Neural cell (in vitro differentiated cells): ENCODE results near the gene MGAM2. TPM values are rescaled to one million over a fixed set of nuclear protein-coding genes. Genes with fewer than 3 reads are reported as not detected.

Source experiments
- H2AFZ ChIP-seq: fragments of 200-600, 300-800 bp; sonication (generic), shearing (Covaris generic); 2 replicates; pipeline ENCODE4 v1.6.0; 2014; ENCODE audit warnings: low read depth, mild to moderate bottlenecking, antibody characterized with exemption, low read length, moderate library complexity
- H3F3A ChIP-seq: fragments of 200-600 bp; shearing (Covaris generic); 2 replicates; pipeline ENCODE4 v1.6.1; 2016; ENCODE audit warnings: mild to moderate bottlenecking, moderate library complexity, mixed read lengths, antibody characterized with exemption, low read length; ENCODE audit not compliant: insufficient read depth, poor library complexity, severe bottlenecking
- H3K27ac ChIP-seq: fragments of 200-600, 300-800 bp; sonication (generic), shearing (Covaris generic); 2 replicates; pipeline ENCODE4 v1.5.1; 2014; ENCODE audit warnings: mild to moderate bottlenecking, low read length, moderate library complexity
- H3K27me3 ChIP-seq: fragments of 300-800, 200-600 bp; sonication (generic), shearing (Covaris generic); 2 replicates; pipeline ENCODE4 v1.6.0; 2014; ENCODE audit warnings: mild to moderate bottlenecking, low read depth, low read length, moderate library complexity; ENCODE audit not compliant: insufficient read depth
- H3K36me3 ChIP-seq: fragments of 300-800, 200-600 bp; sonication (generic), shearing (Covaris generic); 2 replicates; pipeline ENCODE4 v1.5.1; 2014; ENCODE audit warnings: mild to moderate bottlenecking, antibody characterized with exemption, low read length, moderate library complexity; ENCODE audit not compliant: insufficient read depth
- H3K4me2 ChIP-seq: fragments of 300-800, 200-600 bp; sonication (generic), shearing (Covaris generic); 2 replicates; pipeline ENCODE4 v1.6.0; 2014; ENCODE audit warnings: mild to moderate bottlenecking, low read length
- H3K4me3 ChIP-seq: fragments of 300-800, 200-600 bp; sonication (generic), shearing (Covaris generic); 2 replicates; pipeline ENCODE4 v1.5.1; 2014; ENCODE audit warnings: mild to moderate bottlenecking, low read length, moderate library complexity
- H3K79me2 ChIP-seq: fragments of 200-600 bp; shearing (Covaris generic); replicated peaks from 2 replicates; pipeline ENCODE4 v1.6.0; 2014; ENCODE audit warnings: mild to moderate bottlenecking, low read length, moderate library complexity; ENCODE audit not compliant: insufficient read depth
- H3K9ac ChIP-seq: fragments of 300-800, 200-600 bp; sonication (generic), shearing (Covaris generic); 2 replicates; pipeline ENCODE4 v1.6.1; 2016; ENCODE audit warnings: mild to moderate bottlenecking, low read length, mixed read lengths
- H3K9me2 ChIP-seq: fragments of 200-600 bp; shearing (Covaris generic); 2 replicates; pipeline ENCODE4 v1.6.1; 2016; ENCODE audit warnings: mild to moderate bottlenecking, low read length, mixed read lengths; ENCODE audit not compliant: insufficient read depth
- H3K9me3 ChIP-seq: fragments of 200-600, 300-800 bp; sonication (generic), shearing (Covaris generic); 2 replicates; pipeline ENCODE4 v1.6.1; 2016; ENCODE audit warnings: mild to moderate bottlenecking, mixed run types, low read length, moderate library complexity, mixed read lengths
- H4K20me1 ChIP-seq: fragments of 200-600 bp; shearing (Covaris generic); 2 replicates; pipeline ENCODE4 v1.6.1; 2016; ENCODE audit warnings: mild to moderate bottlenecking, mixed run types; ENCODE audit not compliant: insufficient read depth
- EP300 ChIP-seq: fragments of 450-650 bp; conservative IDR thresholded peaks from 2 replicates; pipeline ENCODE4 v1.6.1; 2014; ENCODE audit warnings: antibody characterized with exemption, mild to moderate bottlenecking, moderate library complexity; ENCODE audit not compliant: poor library complexity, severe bottlenecking
- EZH2 ChIP-seq: fragments of 200-600, 300-800 bp; shearing (Covaris generic), sonication (generic); IDR thresholded peaks from 2 replicates; pipeline ENCODE4 v1.6.1; 2014; ENCODE audit warnings: antibody characterized with exemption, low read length, borderline replicate concordance, mild to moderate bottlenecking; ENCODE audit not compliant: insufficient read depth, poor library complexity, severe bottlenecking
- MXI1 ChIP-seq: fragments of 450-650 bp; conservative IDR thresholded peaks from 2 replicates; pipeline ENCODE4 v1.6.1; 2014; ENCODE audit warnings: antibody characterized with exemption, mild to moderate bottlenecking; ENCODE audit not compliant: poor library complexity, severe bottlenecking
- POLR2AphosphoS5 ChIP-seq: IDR thresholded peaks from 2 replicates; pipeline ENCODE4 v1.6.1; 2012
- RAD21 ChIP-seq: fragments of 450-650 bp; conservative IDR thresholded peaks from 2 replicates; pipeline ENCODE4 v1.6.1; 2014; ENCODE audit warnings: antibody characterized with exemption, mild to moderate bottlenecking, moderate library complexity
- SMC3 ChIP-seq: fragments of 450-650 bp; conservative IDR thresholded peaks from 2 replicates; pipeline ENCODE4 v1.6.1; 2014; ENCODE audit warnings: antibody characterized with exemption, mild to moderate bottlenecking, moderate library complexity; ENCODE audit not compliant: poor library complexity
- TAF1 ChIP-seq: IDR thresholded peaks from 2 replicates; pipeline ENCODE4 v1.6.1; 2012; ENCODE audit warnings: low read depth
- polyA plus RNA-seq: library from polyadenylated mRNA; depleted of rRNA; stranded (reverse); fragments of >200 nt; gene quantifications from 2 replicates; pipeline ENCODE4 v1.2.3, GENCODE V29; 2014
- TF ChIP-seq, protein P1 (sequence below): IDR thresholded peaks from 2 replicates; pipeline ENCODE4 v1.6.1; 2012; ENCODE audit warnings: borderline replicate concordance
- TF ChIP-seq, protein P2 (sequence below): fragments of 450-650 bp; IDR thresholded peaks from 2 replicates; pipeline ENCODE4 v1.5.1; 2014; ENCODE audit warnings: antibody characterized with exemption, mild to moderate bottlenecking, moderate library complexity; ENCODE audit not compliant: poor library complexity, severe bottlenecking

The MGAM2 gene
- polyA plus RNA-seq, 1 donor from 2014 or later: 0.76 TPM

DNA sequence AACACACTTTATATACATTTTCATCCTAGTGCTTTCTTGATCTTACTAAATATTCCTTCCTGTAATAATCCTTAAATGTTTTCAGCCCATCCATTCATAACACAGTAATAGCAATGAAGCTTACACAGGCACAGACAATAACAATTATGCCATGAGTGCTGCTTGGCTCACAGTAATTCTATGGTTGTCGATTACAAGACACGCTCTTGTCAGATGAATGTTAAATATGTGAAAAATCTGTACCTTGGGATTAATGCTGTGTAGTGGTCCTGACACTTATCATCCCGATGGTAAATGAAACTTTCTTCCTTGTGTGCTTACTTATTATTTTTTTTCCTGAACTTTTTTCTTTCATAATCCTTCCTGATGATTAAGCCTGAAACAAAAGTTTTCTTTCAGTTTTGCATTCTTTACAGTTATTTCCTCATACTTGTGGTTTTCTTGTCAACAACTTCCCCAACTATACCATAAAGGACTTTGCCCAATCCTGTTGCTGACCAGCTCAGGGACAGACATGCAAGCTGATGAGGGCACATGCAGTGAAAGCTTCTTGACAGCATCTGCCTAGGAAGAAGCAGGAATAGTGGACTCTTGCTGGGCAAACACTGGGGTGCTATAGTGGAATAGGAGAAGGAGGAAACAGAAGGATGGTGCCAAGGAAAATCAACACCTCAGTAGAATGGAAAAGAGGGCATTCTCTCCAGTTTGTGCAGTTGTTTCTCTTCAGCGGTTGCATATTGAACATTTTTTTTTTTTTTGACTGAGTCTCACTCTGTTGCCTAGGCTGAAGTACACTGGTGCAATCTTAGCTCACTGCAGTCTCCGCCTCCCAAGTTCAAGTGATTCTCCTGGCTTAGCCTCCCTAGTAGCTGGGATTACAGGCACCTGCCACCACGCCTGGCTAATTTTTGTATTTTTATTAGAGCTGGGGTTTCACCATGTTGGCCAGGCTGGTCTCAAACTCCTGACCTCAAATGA lies 6.7 kb upstream of the MGAM2 start:
- Histone ChIP-seq H3K9ac (no peak overlapping the region), H3K27ac (no peak overlapping the region), H3K36me3 (no peaks in the 10 kb centered on the region), H3K4me2 (no peak overlapping the region), H4K20me1 (no peaks in the 10 kb centered on the region), H3F3A (no peaks in the 10 kb centered on the region), H3K9me3 (no peaks in the 10 kb centered on the region), H3K4me3 (no peak overlapping the region), H3K79me2 (no peaks in the 10 kb centered on the region), H2AFZ (no peak overlapping the region), H3K9me2 (no peaks in the 10 kb centered on the region), H3K27me3 (no peaks in the 10 kb centered on the region)
- TF ChIP-seq POLR2AphosphoS5 (peak; percentile 33), RAD21 (no peak)

DNA sequence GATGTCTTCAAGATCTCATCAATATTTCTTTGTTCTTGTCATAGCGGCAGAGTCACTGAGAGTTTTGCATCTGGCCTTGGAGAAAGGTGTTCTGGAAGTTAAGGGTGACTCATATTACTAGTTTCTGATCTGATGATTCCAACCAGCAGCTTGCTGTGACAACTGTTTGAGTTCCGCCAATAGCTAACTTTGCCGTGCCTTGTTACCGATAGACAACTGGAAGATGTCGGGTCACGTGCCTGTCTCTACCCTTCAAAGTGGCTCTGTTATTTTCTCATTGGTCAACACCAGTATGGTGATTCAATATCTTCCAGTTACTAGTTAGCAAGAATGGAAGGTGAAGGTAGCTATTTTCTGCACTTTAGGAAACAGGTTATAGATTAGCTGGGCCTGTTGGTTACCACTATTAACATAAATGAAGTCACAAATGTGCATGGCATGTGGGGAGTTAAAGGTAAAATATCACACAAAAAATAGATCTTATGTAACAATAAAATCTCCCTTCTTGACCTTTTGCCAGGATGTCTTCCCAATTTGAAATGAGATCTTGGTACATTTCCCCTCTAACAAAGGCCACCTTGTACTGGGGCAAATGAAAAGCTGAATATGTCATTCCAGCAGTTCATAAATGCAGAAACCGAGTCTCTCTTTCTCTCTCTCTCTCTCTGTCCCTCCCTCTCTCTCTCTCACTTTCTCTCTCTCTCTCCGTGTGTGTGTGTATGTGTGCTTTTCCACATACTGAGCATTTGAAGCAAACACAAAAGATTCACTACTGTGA lies 2.6 kb upstream of the MGAM2 start:
- TF ChIP-seq TAF1: no peak
- TF ChIP-seq EZH2: no peak
- TF ChIP-seq, protein P1, sequence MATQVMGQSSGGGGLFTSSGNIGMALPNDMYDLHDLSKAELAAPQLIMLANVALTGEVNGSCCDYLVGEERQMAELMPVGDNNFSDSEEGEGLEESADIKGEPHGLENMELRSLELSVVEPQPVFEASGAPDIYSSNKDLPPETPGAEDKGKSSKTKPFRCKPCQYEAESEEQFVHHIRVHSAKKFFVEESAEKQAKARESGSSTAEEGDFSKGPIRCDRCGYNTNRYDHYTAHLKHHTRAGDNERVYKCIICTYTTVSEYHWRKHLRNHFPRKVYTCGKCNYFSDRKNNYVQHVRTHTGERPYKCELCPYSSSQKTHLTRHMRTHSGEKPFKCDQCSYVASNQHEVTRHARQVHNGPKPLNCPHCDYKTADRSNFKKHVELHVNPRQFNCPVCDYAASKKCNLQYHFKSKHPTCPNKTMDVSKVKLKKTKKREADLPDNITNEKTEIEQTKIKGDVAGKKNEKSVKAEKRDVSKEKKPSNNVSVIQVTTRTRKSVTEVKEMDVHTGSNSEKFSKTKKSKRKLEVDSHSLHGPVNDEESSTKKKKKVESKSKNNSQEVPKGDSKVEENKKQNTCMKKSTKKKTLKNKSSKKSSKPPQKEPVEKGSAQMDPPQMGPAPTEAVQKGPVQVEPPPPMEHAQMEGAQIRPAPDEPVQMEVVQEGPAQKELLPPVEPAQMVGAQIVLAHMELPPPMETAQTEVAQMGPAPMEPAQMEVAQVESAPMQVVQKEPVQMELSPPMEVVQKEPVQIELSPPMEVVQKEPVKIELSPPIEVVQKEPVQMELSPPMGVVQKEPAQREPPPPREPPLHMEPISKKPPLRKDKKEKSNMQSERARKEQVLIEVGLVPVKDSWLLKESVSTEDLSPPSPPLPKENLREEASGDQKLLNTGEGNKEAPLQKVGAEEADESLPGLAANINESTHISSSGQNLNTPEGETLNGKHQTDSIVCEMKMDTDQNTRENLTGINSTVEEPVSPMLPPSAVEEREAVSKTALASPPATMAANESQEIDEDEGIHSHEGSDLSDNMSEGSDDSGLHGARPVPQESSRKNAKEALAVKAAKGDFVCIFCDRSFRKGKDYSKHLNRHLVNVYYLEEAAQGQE: no peak
- TF ChIP-seq SMC3: no peak
- no peak for TF ChIP-seq MXI1
- no peaks in the 10 kb centered on the region for H3K9me2 ChIP-seq
- H3K4me3 ChIP-seq: no peak overlapping the region
- H3F3A ChIP-seq: no peaks in the 10 kb centered on the region
- H3K4me2 ChIP-seq: no peak overlapping the region
- no peaks in the 10 kb centered on the region for H3K27me3 ChIP-seq
- H3K36me3 ChIP-seq: no peaks in the 10 kb centered on the region
- no peaks in the 10 kb centered on the region for H3K9me3 ChIP-seq
- H2AFZ ChIP-seq: no peak overlapping the region
- no peaks in the 10 kb centered on the region for H4K20me1 ChIP-seq
- H3K27ac ChIP-seq: no peak overlapping the region
- no peak overlapping the region for H3K9ac ChIP-seq
- no peaks in the 10 kb centered on the region for H3K79me2 ChIP-seq

DNA sequence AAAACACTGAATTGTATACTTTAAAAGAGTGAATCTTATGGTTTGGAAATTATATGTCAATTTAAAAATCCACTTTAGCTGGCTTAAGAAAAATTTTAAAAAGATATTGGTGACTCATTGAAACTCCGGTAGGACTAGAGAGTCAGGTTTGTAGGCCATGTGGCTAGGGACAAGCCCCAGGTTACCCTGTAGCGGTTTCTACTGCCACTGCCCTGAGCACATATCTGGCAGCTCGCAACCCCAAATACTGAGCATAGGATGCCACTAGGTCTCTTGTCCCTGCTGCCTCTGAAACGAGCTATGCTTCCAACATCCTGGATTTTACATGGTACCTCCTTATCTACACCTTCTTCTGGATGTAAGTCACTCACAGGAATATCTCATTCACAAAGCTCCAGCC lies 1.4 kb upstream of the MGAM2 start:
- no peaks in the 10 kb centered on the region for H3K9me3 ChIP-seq
- no peak for TF ChIP-seq MXI1
- no peak for TF ChIP-seq SMC3
- no peak for TF ChIP-seq EZH2
- no peak for TF ChIP-seq RAD21
- TF ChIP-seq, protein P2, sequence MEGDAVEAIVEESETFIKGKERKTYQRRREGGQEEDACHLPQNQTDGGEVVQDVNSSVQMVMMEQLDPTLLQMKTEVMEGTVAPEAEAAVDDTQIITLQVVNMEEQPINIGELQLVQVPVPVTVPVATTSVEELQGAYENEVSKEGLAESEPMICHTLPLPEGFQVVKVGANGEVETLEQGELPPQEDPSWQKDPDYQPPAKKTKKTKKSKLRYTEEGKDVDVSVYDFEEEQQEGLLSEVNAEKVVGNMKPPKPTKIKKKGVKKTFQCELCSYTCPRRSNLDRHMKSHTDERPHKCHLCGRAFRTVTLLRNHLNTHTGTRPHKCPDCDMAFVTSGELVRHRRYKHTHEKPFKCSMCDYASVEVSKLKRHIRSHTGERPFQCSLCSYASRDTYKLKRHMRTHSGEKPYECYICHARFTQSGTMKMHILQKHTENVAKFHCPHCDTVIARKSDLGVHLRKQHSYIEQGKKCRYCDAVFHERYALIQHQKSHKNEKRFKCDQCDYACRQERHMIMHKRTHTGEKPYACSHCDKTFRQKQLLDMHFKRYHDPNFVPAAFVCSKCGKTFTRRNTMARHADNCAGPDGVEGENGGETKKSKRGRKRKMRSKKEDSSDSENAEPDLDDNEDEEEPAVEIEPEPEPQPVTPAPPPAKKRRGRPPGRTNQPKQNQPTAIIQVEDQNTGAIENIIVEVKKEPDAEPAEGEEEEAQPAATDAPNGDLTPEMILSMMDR: no peak
- no peak for TF ChIP-seq POLR2AphosphoS5
- TF ChIP-seq TAF1: no peak
- no peak for TF ChIP-seq EP300
- TF ChIP-seq, protein P1: no peak
- H3K36me3 ChIP-seq: no peaks in the 10 kb centered on the region
- H3K4me3 ChIP-seq: no peak overlapping the region
- H4K20me1 ChIP-seq: no peaks in the 10 kb centered on the region
- H3K79me2 ChIP-seq: no peaks in the 10 kb centered on the region
- H3K27ac ChIP-seq: no peak overlapping the region
- no peak overlapping the region for H2AFZ ChIP-seq
- H3K27me3 ChIP-seq: no peaks in the 10 kb centered on the region
- no peaks in the 10 kb centered on the region for H3K9me2 ChIP-seq
- H3K9ac ChIP-seq: no peak overlapping the region
- no peak overlapping the region for H3K4me2 ChIP-seq
- no peaks in the 10 kb centered on the region for H3F3A ChIP-seq
